Stimulated activated CD8-positive, alpha-beta memory T cell treated with anti-CD3 and anti-CD28 coated beads, Interleukin-2, amount 100 ng/mL, for 1 hour (primary cell): ENCODE measurements around the gene NSUN7.

ENCODE experiments used
- DNase-seq, 2 donors: peaks; one replicate each; pipeline ENCODE4 v3.0.0-alpha.2; 2020; ENCODE audit warnings: low read depth in 2 of 2

Gene NSUN7

DNA sequence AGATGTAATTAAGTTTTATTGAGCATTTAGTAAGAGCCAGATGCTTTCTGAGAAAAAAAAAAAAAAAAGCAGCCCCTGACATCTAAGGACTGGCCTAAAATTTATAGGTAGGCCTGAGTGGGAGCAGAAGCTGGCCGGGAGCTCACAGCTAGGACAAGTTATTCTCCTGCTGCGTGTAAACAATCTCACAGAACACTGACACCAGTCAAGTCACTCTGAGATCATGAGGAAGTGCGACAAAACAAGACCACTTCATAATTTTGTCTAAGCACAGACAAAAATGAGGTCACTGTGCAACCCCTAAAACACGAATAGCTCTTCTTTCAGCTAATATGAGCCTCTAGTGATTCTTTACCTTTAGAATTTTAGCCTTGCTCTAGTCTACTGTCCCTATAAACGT lies 15.3 kb upstream of the NSUN7 start:
- DNase-seq: no peak

GRCh38 chr4:40736910-40737309 lies 12.8 kb upstream of the NSUN7 start:
- DNase-seq: no peak

DNA sequence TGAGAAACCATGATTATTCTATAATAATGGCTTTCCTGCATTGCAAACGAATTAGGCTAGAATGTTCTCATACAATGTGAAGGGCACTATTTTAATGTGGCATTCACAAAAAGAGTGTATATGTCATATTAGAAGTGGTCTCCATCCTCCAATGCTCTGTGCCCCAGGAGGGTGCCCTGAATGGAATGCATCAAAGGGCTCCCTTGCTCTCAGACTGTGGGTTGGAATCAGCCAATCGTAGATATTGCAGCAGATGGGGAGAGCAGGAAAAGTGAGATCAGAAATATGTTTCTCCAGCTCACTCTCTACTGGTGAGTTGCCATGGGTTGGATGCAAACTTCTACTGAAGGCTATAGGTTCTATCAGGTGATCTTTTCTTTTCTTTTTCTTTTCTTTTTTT lies 11.9 kb upstream of the NSUN7 start:
- no peak for DNase-seq

GRCh38 chr4:40739347-40739746 lies 10.4 kb upstream of the NSUN7 start:
- no peak for DNase-seq

GRCh38 chr4:40744218-40744617 lies 5.5 kb upstream of the NSUN7 start:
- DNase-seq: no peak

GRCh38 chr4:40745285-40745984 lies 4.3 kb upstream of the NSUN7 start:
- no peak for DNase-seq

DNA sequence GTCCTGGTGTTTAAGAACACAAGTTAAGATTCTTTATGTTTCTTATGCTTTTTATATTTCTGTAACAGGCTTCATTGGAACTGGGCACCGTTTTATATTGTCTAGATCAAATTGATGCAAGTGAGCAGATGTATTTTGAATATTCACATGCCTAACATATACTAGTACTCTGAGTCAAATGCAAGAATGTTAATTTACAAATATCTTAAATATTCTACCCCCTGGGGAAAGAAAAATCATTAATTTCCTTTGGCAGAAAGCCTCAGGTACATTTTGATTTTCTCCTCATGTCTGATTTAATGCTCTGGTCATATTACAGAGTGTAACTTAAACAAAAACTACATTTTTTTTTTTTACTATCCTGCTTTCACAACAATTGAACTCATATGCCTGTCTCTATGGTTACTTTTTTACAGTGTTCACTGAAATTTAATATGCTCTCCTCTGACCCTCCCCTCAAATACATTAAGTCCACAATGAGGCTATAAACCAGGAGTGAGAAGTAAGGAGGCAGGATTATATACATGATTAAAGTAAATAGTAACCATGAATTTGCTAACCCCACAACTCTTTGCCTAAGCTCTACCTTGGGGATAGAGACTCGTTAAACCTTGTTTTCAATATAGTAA lies 2.4 kb upstream of the NSUN7 start:
- no peak for DNase-seq

- DNase-seq: no peak
Observed at GRCh38 chr4:40750461-40751258, 905 bp downstream of the NSUN7 start.

- DNase-seq: no peak
Observed at GRCh38 chr4:40755616-40756015, 5.9 kb downstream of the NSUN7 start.

- no peak for DNase-seq
Observed at GRCh38 chr4:40763228-40763716, 13.5 kb downstream of the NSUN7 start.

DNA sequence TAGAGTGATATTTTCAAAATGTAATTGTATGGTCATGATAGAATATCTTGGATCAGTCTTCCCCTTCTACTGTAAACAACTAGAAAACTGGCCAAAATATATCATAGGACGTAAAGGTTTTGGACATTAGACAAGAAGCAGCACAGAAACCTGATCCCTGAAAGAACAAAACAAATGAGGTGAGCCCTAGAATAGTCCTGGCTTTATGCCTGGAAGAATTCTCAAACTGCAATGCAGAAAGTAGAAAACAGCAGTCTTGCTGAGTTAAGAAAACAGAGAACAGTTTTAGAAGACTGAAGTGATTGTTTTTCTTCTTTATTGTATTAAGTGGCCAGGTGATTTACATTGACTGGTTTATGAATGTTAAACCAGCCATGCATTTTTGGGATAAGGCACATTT lies 19.5 kb downstream of the NSUN7 start:
- DNase-seq: no peak

DNA sequence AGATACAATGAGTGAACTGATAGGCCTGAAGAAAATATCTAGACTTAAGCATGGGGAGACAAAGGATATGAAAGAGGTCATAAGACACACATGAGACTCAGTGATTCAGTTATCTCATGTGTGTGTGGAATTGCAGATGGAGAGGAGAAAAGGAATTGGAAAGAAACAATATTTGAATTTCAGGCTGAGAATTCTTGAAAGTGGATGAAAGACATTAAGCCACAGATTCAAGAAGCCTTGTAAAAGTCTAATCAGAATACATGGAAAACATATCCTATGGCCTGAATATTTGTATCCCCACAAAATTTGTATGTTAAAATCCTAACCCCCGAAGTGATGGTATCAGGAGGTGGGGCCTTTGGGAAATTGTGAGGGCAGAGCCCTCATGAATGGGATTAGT lies 28.3 kb downstream of the NSUN7 start:
- no peak for DNase-seq

- no peak for DNase-seq
Observed at GRCh38 chr4:40782876-40783275, 33.1 kb downstream of the NSUN7 start.

DNA sequence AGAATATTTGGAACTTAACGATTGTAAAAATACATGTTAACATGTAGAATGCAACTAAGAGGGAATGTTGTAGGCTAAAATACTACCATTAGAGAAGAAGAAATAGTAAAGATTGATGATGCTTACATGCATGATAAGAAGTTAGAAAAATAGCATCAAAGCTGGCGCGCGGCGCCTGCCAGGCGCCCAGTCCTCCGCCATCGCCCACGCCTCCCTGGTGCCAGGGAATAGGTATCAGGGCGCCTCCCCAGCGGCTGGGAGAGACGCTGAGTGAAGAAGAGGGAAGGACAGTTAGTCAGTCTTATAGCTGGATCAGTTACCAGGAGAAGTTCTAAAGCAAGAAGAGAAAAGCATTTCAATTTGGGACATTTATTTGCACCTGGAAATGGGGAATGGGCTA lies 36.0 kb downstream of the NSUN7 start:
- no peak for DNase-seq

- no peak for DNase-seq
Observed at GRCh38 chr4:40788331-40788730, 38.6 kb downstream of the NSUN7 start.

DNA sequence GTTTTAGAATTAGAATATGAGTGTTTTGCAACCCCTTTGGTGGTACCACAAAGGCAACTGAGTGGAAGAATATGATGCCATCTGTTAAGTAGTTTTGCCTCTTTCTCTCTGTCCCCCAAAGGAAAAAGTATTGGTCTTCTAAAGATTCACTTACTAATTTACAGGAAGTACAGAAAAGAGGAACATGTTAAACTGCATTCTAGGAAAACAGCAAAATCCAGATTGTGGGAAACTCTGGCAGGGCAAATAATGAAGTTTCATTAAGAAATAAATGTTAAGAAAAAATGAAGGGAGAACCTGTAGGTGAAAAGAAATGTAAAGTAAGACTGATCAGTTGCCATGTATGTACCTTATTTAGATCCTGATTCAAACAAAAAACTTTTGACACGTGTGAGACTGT lies 39.3 kb downstream of the NSUN7 start:
- DNase-seq: no peak

- DNase-seq: no peak
Observed at GRCh38 chr4:40789771-40790170, 40.0 kb downstream of the NSUN7 start.

DNA sequence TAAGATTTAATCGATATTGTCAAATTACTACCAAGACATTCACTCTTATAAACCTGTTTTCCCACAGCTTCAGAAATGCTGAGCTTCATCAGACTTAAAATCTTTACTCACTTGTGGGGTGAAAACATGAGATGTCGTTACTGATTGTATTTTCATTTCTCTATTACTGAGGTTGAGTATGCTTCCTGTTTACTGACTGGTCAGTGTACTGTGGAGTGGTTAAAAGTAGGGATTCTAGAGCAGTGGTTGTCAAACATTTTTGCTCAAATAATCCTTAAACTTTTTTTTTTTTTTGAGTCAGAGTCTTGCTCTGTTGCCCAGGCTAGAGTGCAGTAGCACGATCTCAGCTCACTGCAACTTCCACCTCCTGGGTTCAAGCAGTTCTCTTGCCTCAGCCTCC lies 50.3 kb downstream of the NSUN7 start:
- DNase-seq: no peak

DNA sequence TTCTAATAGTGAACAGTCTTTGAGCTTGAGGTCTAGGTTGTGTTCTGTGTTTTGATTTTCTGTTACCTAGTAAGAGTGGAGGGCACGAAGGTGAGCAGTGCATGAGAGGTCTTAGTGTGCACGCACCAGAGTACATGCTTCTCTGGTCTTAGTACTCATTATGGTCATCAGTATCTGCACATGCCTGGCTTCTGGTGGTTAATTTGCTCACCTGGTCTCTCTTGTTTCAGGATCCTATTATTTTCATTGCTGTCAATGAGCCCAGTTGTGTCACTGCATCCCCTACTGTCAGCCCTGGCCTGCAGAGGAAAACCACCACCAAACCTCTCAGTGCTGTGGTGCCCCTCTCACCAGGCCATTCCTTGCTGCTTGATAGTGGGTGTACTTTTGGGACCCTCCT lies 54.8 kb downstream of the NSUN7 start:
- DNase-seq: no peak

GRCh38 chr4:40808926-40809457 lies 59.2 kb downstream of the NSUN7 start:
- no peak for DNase-seq

DNA sequence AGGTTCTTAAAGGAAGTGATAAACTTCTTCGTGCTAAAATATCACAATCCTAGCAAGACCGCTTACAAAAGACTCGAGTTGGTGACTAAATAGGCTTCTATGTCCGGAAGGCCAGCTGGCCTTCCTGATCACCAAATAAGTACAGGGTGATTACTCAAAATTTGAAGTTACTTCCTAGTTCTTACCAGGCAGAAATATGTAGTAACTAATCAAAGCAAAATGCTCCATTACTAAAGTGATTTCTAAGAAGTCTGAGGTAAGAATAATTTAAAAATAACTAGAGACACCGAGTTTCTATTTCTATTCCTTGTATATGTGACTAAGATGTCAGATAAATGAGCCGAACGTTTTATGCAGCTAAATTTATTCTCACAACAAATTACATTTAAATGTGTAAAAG lies 62.2 kb downstream of the NSUN7 start:
- DNase-seq: no peak

DNA sequence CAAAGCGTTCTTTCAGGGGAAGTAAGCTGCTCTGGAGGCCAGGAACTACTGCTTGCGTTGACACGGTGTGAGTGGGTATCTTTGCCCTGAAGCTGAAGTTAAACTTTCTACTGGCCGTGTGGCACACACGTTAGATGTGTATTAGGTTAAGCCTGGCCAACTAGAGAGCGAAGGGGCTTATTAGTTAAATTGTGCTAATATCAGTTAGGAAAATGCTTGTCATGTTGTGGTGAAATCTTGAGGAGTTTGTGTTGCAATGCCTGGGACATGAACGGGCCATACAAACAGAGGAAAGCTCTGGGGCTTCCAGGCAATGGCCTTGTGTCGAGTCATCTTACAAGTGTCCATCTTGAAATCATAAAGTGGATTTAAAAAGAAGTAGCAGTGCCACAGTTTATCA lies 62.6 kb downstream of the NSUN7 start:
- no peak for DNase-seq

DNA sequence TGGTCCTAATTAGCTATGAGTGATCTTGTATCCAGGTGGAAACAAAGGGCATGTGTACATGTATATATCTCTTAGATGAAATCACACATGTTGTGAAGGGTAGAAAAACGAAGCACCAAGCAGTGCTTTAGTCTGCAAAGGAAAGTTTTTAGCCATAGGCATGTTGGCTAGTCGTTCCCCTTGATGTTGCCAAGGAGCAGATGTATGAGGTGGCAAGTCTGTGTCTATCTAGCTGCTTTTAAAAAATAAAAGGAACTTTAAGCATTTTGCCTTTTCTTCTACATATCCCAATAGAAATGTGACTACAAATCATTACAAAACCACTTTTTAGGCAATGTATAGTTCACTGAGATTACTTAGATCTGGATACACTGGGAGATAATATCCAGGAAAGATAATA lies 63.1 kb downstream of the NSUN7 start:
- no peak for DNase-seq
